Ishikawa (cell line): ENCODE measurements around the gene EFNA5.

Experiments used
- CEBPB ChIP-seq: IDR thresholded peaks from 2 replicates; pipeline ENCODE4 v1.6.1; 2012
- CREB1 ChIP-seq: IDR thresholded peaks from 2 replicates; pipeline ENCODE4 v1.6.1; 2012; ENCODE audit warnings: low read depth
- EP300 ChIP-seq: IDR thresholded peaks from 2 replicates; pipeline ENCODE4 v1.6.1; 2012; ENCODE audit warnings: borderline replicate concordance
- FOXM1 ChIP-seq: IDR thresholded peaks from 2 replicates; pipeline ENCODE4 v1.6.1; 2012; ENCODE audit warnings: low read depth, borderline replicate concordance
- RAD21 ChIP-seq: IDR thresholded peaks from 2 replicates; pipeline ENCODE4 v1.6.1; 2012; ENCODE audit warnings: low read depth
- TAF1 ChIP-seq: IDR thresholded peaks from 2 replicates; pipeline ENCODE4 v1.6.1; 2012; ENCODE audit warnings: low read depth, mild to moderate bottlenecking
- TCF12 ChIP-seq: IDR thresholded peaks from 2 replicates; pipeline ENCODE4 v1.6.1; 2012; ENCODE audit warnings: low read depth
- TEAD4 ChIP-seq: IDR thresholded peaks from 2 replicates; pipeline ENCODE4 v1.6.1; 2012
- YY1 ChIP-seq: IDR thresholded peaks from 2 replicates; pipeline ENCODE4 v1.6.1; 2012; ENCODE audit warnings: low read depth
- ZBTB7A ChIP-seq: IDR thresholded peaks from 2 replicates; pipeline ENCODE4 v1.6.1; 2012; ENCODE audit warnings: low read depth
- TF ChIP-seq, protein P1 (sequence below): IDR thresholded peaks from 2 replicates; pipeline ENCODE4 v1.6.1; 2012
- TF ChIP-seq, protein P2 (sequence below): IDR thresholded peaks from 2 replicates; pipeline ENCODE4 v1.6.1; 2012
- TF ChIP-seq, protein P3 (sequence below): IDR thresholded peaks from 2 replicates; pipeline ENCODE4 v1.6.1; 2012; ENCODE audit warnings: low read depth, mild to moderate bottlenecking

DNA sequence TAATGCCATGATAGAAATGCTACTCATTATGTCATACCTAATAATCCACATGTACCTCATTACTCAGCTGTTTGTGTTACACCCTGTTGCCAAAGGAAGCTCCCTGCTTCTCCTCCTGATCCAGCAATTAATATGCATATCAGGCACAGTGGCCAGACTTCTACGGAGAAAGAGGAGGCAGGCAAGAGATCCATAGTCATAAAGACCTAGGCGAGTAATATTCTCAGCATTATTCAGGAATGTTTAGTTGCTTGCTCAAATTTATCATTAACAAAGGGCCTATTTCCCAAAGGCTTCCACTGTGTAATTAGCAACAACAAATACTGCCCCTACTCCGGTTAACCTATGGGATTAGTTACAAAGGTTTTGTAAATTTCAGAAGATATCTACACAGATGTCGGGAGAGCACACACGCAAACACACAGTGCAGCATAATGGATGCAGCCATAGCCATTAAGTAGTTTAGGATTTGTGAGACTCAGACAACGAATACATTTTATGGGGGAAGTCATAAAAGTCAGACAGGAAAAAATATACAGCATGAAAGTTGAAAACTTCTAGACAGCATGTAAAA is 192.6 kb downstream of the EFNA5 start:
- TF ChIP-seq CEBPB (no peak), TEAD4 (no peak), CREB1 (no peak), EP300 (no peak), TAF1 (no peak), FOXM1 (no peak), RAD21 (no peak), YY1 (no peak), ZBTB7A (no peak), TCF12 (no peak)
- TF ChIP-seq, protein P1, sequence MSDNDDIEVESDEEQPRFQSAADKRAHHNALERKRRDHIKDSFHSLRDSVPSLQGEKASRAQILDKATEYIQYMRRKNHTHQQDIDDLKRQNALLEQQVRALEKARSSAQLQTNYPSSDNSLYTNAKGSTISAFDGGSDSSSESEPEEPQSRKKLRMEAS = no peak
- TF ChIP-seq, protein P2, sequence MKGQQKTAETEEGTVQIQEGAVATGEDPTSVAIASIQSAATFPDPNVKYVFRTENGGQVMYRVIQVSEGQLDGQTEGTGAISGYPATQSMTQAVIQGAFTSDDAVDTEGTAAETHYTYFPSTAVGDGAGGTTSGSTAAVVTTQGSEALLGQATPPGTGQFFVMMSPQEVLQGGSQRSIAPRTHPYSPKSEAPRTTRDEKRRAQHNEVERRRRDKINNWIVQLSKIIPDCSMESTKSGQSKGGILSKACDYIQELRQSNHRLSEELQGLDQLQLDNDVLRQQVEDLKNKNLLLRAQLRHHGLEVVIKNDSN = no peak
- TF ChIP-seq, protein P3, sequence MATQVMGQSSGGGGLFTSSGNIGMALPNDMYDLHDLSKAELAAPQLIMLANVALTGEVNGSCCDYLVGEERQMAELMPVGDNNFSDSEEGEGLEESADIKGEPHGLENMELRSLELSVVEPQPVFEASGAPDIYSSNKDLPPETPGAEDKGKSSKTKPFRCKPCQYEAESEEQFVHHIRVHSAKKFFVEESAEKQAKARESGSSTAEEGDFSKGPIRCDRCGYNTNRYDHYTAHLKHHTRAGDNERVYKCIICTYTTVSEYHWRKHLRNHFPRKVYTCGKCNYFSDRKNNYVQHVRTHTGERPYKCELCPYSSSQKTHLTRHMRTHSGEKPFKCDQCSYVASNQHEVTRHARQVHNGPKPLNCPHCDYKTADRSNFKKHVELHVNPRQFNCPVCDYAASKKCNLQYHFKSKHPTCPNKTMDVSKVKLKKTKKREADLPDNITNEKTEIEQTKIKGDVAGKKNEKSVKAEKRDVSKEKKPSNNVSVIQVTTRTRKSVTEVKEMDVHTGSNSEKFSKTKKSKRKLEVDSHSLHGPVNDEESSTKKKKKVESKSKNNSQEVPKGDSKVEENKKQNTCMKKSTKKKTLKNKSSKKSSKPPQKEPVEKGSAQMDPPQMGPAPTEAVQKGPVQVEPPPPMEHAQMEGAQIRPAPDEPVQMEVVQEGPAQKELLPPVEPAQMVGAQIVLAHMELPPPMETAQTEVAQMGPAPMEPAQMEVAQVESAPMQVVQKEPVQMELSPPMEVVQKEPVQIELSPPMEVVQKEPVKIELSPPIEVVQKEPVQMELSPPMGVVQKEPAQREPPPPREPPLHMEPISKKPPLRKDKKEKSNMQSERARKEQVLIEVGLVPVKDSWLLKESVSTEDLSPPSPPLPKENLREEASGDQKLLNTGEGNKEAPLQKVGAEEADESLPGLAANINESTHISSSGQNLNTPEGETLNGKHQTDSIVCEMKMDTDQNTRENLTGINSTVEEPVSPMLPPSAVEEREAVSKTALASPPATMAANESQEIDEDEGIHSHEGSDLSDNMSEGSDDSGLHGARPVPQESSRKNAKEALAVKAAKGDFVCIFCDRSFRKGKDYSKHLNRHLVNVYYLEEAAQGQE = no peak
